Right lobe of liver (tissue), 4 donors: ENCODE results near the gene JAZF1.

ENCODE experiments used
- POLR2A ChIP-seq: fragments of 450-650 bp; IDR thresholded peaks from one replicate; pipeline ENCODE4 v1.6.1; 2017; ENCODE audit warnings: antibody characterized with exemption, mild to moderate bottlenecking
- TF ChIP-seq, protein P1 (sequence below), 4 donors: fragments of 200-600 bp in 3 of 4; fragments of 450-650 bp in 1 of 4; IDR thresholded peaks; one replicate each; pipeline versions ENCODE4 v1.5.1 to v1.8.0; 2016 to 2022; ENCODE audit warnings: antibody characterized with exemption in 4 of 4, mild to moderate bottlenecking in 2 of 4
- donor health status: DM: no; HTN: no; CAD: no.
- donor health status: DM: no; HTN: no; CAD: no.
- donor health status: DM: no; HTN: yes; CAD: no.

DNA sequence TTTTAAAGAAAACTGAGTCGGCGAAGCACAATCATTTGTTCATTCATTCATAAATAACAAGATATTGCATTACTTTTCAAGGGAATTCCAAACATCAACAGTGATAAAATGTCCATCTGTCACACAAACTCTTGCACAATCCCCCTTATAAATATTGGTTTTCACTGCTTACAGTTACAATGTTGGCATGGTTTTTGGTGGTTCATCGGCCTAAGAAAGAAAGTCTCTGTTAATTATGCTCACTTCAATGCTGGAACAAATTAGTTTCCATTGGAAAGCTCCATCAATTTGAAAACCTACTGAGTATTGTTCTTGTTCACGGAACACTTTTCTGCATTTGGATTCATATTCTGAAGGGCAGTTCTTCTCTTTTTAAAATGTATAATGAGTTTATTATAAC lies 188.5 kb downstream of the JAZF1 start:
- TF ChIP-seq, protein P1, sequence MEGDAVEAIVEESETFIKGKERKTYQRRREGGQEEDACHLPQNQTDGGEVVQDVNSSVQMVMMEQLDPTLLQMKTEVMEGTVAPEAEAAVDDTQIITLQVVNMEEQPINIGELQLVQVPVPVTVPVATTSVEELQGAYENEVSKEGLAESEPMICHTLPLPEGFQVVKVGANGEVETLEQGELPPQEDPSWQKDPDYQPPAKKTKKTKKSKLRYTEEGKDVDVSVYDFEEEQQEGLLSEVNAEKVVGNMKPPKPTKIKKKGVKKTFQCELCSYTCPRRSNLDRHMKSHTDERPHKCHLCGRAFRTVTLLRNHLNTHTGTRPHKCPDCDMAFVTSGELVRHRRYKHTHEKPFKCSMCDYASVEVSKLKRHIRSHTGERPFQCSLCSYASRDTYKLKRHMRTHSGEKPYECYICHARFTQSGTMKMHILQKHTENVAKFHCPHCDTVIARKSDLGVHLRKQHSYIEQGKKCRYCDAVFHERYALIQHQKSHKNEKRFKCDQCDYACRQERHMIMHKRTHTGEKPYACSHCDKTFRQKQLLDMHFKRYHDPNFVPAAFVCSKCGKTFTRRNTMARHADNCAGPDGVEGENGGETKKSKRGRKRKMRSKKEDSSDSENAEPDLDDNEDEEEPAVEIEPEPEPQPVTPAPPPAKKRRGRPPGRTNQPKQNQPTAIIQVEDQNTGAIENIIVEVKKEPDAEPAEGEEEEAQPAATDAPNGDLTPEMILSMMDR (IDR thresholded peaks at IDR 0.05): no peak
- no peak for TF ChIP-seq POLR2A
